GM12874 (cell line): Measurements from ENCODE around the gene SPATA31C1.

ENCODE experiments used
- CTCF ChIP-seq: IDR thresholded peaks from 2 replicates; pipeline ENCODE4 v1.5.1; 2011; ENCODE audit warnings: low read depth, mild to moderate bottlenecking, control low read depth, low read length, moderate library complexity; ENCODE audit not compliant: insufficient read depth

Gene SPATA31C1

GRCh38 chr9:87883274-87883673, 34.5 kb upstream of the SPATA31C1 start:
- TF ChIP-seq CTCF: no peak

GRCh38 chr9:87883990-87884389, 33.8 kb upstream of the SPATA31C1 start:
- no peak for TF ChIP-seq CTCF

GRCh38 chr9:87884578-87885459, 32.9 kb upstream of the SPATA31C1 start:
- no peak for TF ChIP-seq CTCF

- no peak for TF ChIP-seq CTCF
Measured at GRCh38 chr9:87885484-87886189, 32.1 kb upstream of the SPATA31C1 start.

- no peak for TF ChIP-seq CTCF
Measured at GRCh38 chr9:87886210-87886932, 31.4 kb upstream of the SPATA31C1 start.

- TF ChIP-seq CTCF: no peak
Measured at GRCh38 chr9:87886933-87887505, 30.7 kb upstream of the SPATA31C1 start.
